ENCODE measurements around the gene PCLAF. TPM values are rescaled to one million over a fixed set of nuclear protein-coding genes. Genes with fewer than 3 reads are reported as not detected.
A peak's percentile ranks its signal among the peaks of the same experiment; 100 is the strongest.

The PCLAF gene
- total and polyA plus RNA-seq, 2 of the 13 experiments (the other 11 are each of a cell fraction or from before 2014, with no cell fraction given) = 98.6 to 98.9 TPM

GRCh38 chr15:64389036-64389435 lies 7.8 kb upstream of the PCLAF start:
- Histone ChIP-seq H2AFZ (ENCODE audit: low read length) (no peak overlapping the region), H3K27ac (ENCODE audit: extremely low read length, insufficient read depth, low read length) (no peak overlapping the region), H3K79me2 (ENCODE audit: insufficient read depth, low read length) (peaks cover 14% of the 10 kb centered on the region), H3K27me3 (ENCODE audit: control insufficient read depth in 1 of 2, insufficient read depth in 2 of 2, low read length in 2 of 2) (no peaks in the 10 kb centered on the region; a peak in 1 of 5 replicates), H3K4me3 (replicated peaks in 1 of 3; ENCODE audit: insufficient read depth in 1 of 3, low read depth in 2 of 3, low read length in 3 of 3) (peak overlapping the region; percentile 67 to 98 (median 94); a peak in 2 of 6 replicates), H3K9me3 (ENCODE audit: low read length) (no peaks in the 10 kb centered on the region), H3K36me3 (replicated peaks in 1 of 2; ENCODE audit: control insufficient read depth in 1 of 2, insufficient read depth in 2 of 2, low read length in 2 of 2) (peaks cover 3 to 8% of the 10 kb centered on the region in 2 experiments; a peak in 3 of 5 replicates), H3K4me2 (ENCODE audit: low read depth, low read length) (peak overlapping the region; percentile 85), H3K9ac (ENCODE audit: insufficient read depth, low read depth, low read length) (no peak overlapping the region; the same call in 1 of the 2 replicates), H3K4me1 (ENCODE audit: insufficient read depth, low read length) (peaks cover 20% of the 10 kb centered on the region), H4K20me1 (ENCODE audit: insufficient read depth, low read length) (no peaks in the 10 kb centered on the region; the same call in 1 of the 2 replicates)
- CTCF ChIA-PET (ENCODE audit: low intra/inter-chr PET ratio, low total read pairs) = no interaction called here
- FAIRE-seq = no peak
- no peak for TF ChIP-seq MXI1 (IDR thresholded peaks at IDR 0.05; ENCODE audit: borderline replicate concordance, low read depth, low read length)
- TF ChIP-seq NAIF1 (CRISPR knock-in tag; IDR thresholded peaks at IDR 0.05; ENCODE audit: borderline replicate concordance) = no peak
- 91% methylated on average over 5 of the region's 5 CpGs for WGBS (ENCODE audit: low lambda C conversion rate)
- no peak for DNase-seq (ENCODE audit: low spot score)
- POLR2A ChIA-PET = interaction anchor here (0.8 kb wide), 1 partner anchor 226 kb away, joined by 4 read pairs; the partner anchor contains the start of gene PPIB
- no TSS peak for BruUV-seq (replicated peaks)
- in situ Hi-C loops (cut with HindIII; ENCODE audit: extremely low pct_ligation_motif_present, low pct_unique_long_range_greater_than_20kb) (no loop called here), intact Hi-C loops (cut with micrococcal nuclease; ENCODE audit: unreplicated experiment) (no loop called here)
- no peak for ATAC-seq

- CTCF ChIA-PET (ENCODE audit: low intra/inter-chr PET ratio, low total read pairs) = no interaction called here
- H3K27me3 ChIP-seq (ENCODE audit: control insufficient read depth in 1 of 2, insufficient read depth in 2 of 2, low read length in 2 of 2) = no peaks in the 10 kb centered on the region; a peak in 1 of 5 replicates
- peak within 1 kb of the TSS; percentile 67 to 98 (median 94) for H3K4me3 ChIP-seq (replicated peaks in 1 of 3; ENCODE audit: insufficient read depth in 1 of 3, low read depth in 2 of 3, low read length in 3 of 3)
- peaks cover 20% of the 10 kb centered on the region for H3K4me1 ChIP-seq (ENCODE audit: insufficient read depth, low read length)
- POLR2A ChIA-PET = interaction anchor here (0.6 to 2.3 kb wide), 12 partner anchors 10 to 255 kb away, joined by 3 to 20 read pairs (median 4); partner anchors contain the start of genes CSNK1G1 and PPIB
- intact Hi-C loops (cut with micrococcal nuclease; ENCODE audit: unreplicated experiment) (loop anchor here (1.0 to 2.0 kb wide), 2 partner anchors 31 to 223 kb away; partner anchors contain the start of gene CSNK1G1), in situ Hi-C loops (cut with HindIII; ENCODE audit: extremely low pct_ligation_motif_present, low pct_unique_long_range_greater_than_20kb) (no loop called here)
- 0% methylated on average over 33 of the region's 35 CpGs for WGBS (ENCODE audit: low lambda C conversion rate)
- H3K79me2 ChIP-seq (ENCODE audit: insufficient read depth, low read length) = peaks cover 14% of the 10 kb centered on the region
- H3K27ac ChIP-seq (ENCODE audit: extremely low read length, insufficient read depth, low read length) = peak within 1 kb of the TSS; percentile 72
- BruUV-seq (replicated peaks) = no TSS peak
- FAIRE-seq = peak; percentile 93
- H2AFZ ChIP-seq (ENCODE audit: low read length) = peak within 1 kb of the TSS; percentile 74
- H3K4me2 ChIP-seq (ENCODE audit: low read depth, low read length) = peak within 1 kb of the TSS; percentile 85
- H4K20me1 ChIP-seq (ENCODE audit: insufficient read depth, low read length) = no peaks in the 10 kb centered on the region
- DNase-seq (ENCODE audit: low spot score) = peak; percentile 93
- peak within 1 kb of the TSS; percentile 89 for H3K9ac ChIP-seq (ENCODE audit: insufficient read depth, low read depth, low read length)
- peak; percentile 100 for ATAC-seq
- peaks cover 2 to 3% of the 10 kb centered on the region in 2 experiments; a peak in 3 of 5 replicates for H3K36me3 ChIP-seq (replicated peaks in 1 of 2; ENCODE audit: control insufficient read depth in 1 of 2, insufficient read depth in 2 of 2, low read length in 2 of 2)
- no peaks in the 10 kb centered on the region for H3K9me3 ChIP-seq (ENCODE audit: low read length)
- TF ChIP-seq SAFB2 (CRISPR knock-in tag; IDR thresholded peaks at IDR 0.05; ENCODE audit: borderline replicate concordance, low read depth) = no peak; the same call in 1 of the 2 replicates
- TF ChIP-seq ZNF780A (CRISPR knock-in tag; IDR thresholded peaks at IDR 0.05) = peak; percentile 88; the same call in 1 of the 2 replicates
- TF ChIP-seq, protein P1, sequence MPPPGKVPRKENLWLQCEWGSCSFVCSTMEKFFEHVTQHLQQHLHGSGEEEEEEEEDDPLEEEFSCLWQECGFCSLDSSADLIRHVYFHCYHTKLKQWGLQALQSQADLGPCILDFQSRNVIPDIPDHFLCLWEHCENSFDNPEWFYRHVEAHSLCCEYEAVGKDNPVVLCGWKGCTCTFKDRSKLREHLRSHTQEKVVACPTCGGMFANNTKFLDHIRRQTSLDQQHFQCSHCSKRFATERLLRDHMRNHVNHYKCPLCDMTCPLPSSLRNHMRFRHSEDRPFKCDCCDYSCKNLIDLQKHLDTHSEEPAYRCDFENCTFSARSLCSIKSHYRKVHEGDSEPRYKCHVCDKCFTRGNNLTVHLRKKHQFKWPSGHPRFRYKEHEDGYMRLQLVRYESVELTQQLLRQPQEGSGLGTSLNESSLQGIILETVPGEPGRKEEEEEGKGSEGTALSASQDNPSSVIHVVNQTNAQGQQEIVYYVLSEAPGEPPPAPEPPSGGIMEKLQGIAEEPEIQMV (CRISPR knock-in tag; IDR thresholded peaks at IDR 0.05; ENCODE audit: low read depth) = peak; percentile 91
- peak in 1 of 2 experiments; percentile 59; a peak in 2 of 4 replicates for TF ChIP-seq MAFK (conservative IDR thresholded peaks at IDR 0.05 in 1 of 2, IDR thresholded peaks at IDR 0.05 in 1 of 2; ENCODE audit: low read length in 2 of 2)
- TF ChIP-seq, protein P2, sequence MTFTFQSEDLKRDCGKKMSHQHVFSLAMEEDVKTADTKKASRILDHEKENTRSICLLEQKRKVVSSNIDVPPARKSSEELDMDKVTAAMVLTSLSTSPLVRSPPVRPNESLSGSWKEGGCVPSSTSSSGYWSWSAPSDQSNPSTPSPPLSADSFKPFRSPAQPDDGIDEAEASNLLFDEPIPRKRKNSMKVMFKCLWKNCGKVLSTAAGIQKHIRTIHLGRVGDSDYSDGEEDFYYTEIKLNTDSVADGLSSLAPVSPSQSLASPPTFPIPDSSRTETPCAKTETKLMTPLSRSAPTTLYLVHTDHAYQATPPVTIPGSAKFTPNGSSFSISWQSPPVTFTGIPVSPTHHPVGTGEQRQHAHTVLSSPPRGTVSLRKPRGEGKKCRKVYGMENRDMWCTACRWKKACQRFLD (CRISPR knock-in tag; IDR thresholded peaks at IDR 0.05; ENCODE audit: borderline replicate concordance) = peak; percentile 94
- no peak for TF ChIP-seq SYNCRIP (IDR thresholded peaks at IDR 0.05; ENCODE audit: insufficient read depth, low read depth, low read length)
- no peak; the same call in 1 of the 2 replicates for TF ChIP-seq ZNF235 (CRISPR knock-in tag; IDR thresholded peaks at IDR 0.05; ENCODE audit: borderline replicate concordance)
- TF ChIP-seq, protein P3, sequence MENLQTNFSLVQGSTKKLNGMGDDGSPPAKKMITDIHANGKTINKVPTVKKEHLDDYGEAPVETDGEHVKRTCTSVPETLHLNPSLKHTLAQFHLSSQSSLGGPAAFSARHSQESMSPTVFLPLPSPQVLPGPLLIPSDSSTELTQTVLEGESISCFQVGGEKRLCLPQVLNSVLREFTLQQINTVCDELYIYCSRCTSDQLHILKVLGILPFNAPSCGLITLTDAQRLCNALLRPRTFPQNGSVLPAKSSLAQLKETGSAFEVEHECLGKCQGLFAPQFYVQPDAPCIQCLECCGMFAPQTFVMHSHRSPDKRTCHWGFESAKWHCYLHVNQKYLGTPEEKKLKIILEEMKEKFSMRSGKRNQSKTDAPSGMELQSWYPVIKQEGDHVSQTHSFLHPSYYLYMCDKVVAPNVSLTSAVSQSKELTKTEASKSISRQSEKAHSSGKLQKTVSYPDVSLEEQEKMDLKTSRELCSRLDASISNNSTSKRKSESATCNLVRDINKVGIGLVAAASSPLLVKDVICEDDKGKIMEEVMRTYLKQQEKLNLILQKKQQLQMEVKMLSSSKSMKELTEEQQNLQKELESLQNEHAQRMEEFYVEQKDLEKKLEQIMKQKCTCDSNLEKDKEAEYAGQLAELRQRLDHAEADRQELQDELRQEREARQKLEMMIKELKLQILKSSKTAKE (CRISPR knock-in tag; IDR thresholded peaks at IDR 0.05; ENCODE audit: borderline replicate concordance) = peak; percentile 51
These were observed 6.4 kb upstream of the PCLAF start, which contains the start of gene TRIP4 for GRCh38 chr15:64387562-64388168. Gene TRIP4, plus strand, starts transcription at chr15:64387836. Its CDS starts 28 bp downstream, at chr15:64387864.

Data from HepG2 (cell line).